ENCODE data around the gene PTTG1. TPM values are rescaled to one million over a fixed set of nuclear protein-coding genes. Genes with fewer than 3 reads are reported as not detected.

PTTG1 gene
- total RNA-seq, 2 donors from 2014 or later = 37.0 to 104 TPM

DNA sequence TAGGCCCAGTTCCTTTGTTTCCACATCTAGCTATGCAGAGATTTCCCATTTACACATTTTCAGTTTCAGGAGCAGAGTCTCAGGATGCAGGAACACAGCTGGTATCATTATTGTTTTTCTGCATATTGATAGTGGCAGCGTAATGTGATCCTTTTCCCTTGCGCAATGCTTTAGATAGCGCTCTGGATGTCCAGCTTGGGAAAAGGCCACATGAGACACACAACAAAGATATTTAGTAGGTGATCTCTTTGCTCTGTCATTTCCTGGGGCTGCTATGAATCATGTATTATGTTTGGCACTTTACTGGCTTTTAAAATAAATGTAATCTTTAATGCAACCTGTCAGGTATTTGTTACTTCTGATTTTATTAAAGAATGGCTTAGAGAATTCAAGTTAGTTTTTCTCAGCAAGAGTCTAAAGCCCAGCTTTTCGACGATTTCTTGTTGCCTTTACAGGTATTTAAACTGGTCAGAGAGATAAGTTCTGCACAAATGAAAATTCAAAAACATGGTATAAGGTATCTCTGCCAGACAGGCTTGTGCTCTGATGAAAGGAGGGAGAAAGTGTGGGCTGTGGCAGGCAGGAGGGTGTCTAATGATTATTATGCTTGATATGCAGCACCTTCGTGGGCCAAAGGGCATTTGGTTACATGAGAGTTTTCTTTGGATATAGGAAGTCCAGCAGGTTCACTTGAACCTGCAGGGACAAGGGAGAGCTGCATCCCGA lies 42.2 kb downstream of the PTTG1 start:
- no peaks in the 10 kb centered on the region for H3K36me3 ChIP-seq
- no peaks in the 10 kb centered on the region for H3K27me3 ChIP-seq
- no peak overlapping the region for H3K27ac ChIP-seq
- peaks cover 6% of the 10 kb centered on the region for H3K4me1 ChIP-seq
- H3K4me3 ChIP-seq = no peak overlapping the region
- DNase-seq = no peak
- no peaks in the 10 kb centered on the region for H3K9me3 ChIP-seq
- TF ChIP-seq, protein P1, sequence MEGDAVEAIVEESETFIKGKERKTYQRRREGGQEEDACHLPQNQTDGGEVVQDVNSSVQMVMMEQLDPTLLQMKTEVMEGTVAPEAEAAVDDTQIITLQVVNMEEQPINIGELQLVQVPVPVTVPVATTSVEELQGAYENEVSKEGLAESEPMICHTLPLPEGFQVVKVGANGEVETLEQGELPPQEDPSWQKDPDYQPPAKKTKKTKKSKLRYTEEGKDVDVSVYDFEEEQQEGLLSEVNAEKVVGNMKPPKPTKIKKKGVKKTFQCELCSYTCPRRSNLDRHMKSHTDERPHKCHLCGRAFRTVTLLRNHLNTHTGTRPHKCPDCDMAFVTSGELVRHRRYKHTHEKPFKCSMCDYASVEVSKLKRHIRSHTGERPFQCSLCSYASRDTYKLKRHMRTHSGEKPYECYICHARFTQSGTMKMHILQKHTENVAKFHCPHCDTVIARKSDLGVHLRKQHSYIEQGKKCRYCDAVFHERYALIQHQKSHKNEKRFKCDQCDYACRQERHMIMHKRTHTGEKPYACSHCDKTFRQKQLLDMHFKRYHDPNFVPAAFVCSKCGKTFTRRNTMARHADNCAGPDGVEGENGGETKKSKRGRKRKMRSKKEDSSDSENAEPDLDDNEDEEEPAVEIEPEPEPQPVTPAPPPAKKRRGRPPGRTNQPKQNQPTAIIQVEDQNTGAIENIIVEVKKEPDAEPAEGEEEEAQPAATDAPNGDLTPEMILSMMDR (IDR thresholded peaks at IDR 0.05) = no peak
- no peak overlapping the region for H3K9ac ChIP-seq (ENCODE audit: low read depth in 2 of 2, low read length in 2 of 2)
- intact Hi-C loops (cut with DNase I) = no loop called here

DNA sequence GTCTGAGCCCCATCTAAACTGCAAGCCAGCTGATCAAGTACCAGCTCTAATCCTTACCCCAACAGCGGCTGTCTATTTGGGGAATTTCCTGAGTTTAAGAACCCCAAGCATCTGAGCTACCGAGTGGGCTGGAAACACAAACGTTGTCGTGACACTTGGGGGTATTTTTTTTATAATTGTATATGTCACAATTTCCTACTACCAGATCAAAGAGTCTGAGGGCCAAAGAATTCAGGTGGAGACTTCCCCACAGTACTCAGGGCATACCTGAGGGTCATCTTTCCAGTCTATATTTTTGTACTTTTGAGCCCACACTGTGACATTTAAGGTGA lies 42.8 kb downstream of the PTTG1 start:
- TF ChIP-seq, protein P1 (IDR thresholded peaks at IDR 0.05) = no peak
- no peak overlapping the region for H3K4me3 ChIP-seq
- intact Hi-C loops (cut with DNase I) = no loop called here
- peaks cover 6% of the 10 kb centered on the region for H3K4me1 ChIP-seq
- H3K27me3 ChIP-seq = no peaks in the 10 kb centered on the region
- no peaks in the 10 kb centered on the region for H3K9me3 ChIP-seq
- H3K27ac ChIP-seq = no peak overlapping the region
- no peak overlapping the region for H3K9ac ChIP-seq (ENCODE audit: low read depth in 2 of 2, low read length in 2 of 2)
- DNase-seq = no peak
- no peaks in the 10 kb centered on the region for H3K36me3 ChIP-seq

DNA sequence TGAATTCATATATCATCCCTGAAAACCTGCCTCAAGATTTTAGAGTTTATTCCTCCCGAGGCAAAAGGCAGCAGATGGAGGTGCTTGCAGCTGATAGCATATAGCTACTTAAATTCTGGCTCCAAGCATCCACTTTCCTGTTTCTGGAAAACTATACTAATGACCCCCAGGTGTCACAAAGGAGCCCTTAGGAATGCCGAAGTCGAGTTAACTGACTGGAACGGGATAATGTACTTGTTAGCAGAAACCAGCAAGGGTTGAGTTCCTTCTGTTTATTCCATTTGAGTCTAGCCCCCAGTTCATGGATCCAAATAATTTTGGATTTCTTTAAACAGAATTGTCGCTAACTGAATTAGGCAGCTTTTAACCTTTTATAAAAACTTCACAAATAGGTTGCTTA lies 44.5 kb downstream of the PTTG1 start:
- Histone ChIP-seq H3K4me1 (peaks cover 6% of the 10 kb centered on the region), H3K9ac (ENCODE audit: low read depth in 2 of 2, low read length in 2 of 2) (no peak overlapping the region), H3K27me3 (no peaks in the 10 kb centered on the region), H3K9me3 (no peaks in the 10 kb centered on the region), H3K4me3 (no peak overlapping the region), H3K27ac (no peak overlapping the region), H3K36me3 (no peaks in the 10 kb centered on the region)
- intact Hi-C loops (cut with DNase I) = no loop called here
- DNase-seq = no peak
- TF ChIP-seq, protein P1 (IDR thresholded peaks at IDR 0.05) = no peak

DNA sequence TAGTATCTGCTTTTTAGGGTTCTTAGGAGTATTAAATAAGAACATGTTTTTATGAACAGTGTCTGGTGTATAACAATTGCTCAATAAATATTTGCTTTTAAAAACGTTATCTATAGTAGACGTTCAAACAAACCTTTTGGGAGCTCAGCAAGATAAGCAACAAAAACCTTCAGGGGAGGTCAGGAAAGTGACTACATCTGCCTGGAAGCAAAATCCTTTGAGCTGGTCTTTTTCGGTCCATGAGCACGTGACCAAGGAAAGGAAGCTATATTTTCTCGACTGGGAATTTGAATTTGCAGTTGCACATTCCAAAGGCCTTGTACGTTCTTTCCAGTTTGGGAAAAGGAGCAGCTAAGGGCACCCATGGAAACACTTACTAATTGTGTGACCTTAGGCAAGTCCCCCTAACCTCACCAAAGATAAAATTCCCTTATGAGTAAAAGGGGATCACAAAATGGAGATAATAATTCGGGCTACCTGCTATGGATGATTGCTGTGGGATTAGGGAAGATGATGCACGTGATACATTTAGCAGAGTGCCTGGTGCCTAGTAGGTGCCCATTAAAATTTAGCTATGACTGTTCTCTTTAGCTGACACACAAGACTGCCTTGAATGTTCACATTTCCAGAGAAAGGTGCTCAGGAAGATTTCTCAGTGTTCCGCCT lies 45.4 kb downstream of the PTTG1 start:
- no peak overlapping the region for H3K9ac ChIP-seq (ENCODE audit: low read depth in 2 of 2, low read length in 2 of 2)
- TF ChIP-seq, protein P1 (IDR thresholded peaks at IDR 0.05) = no peak
- no peak for DNase-seq
- H3K4me3 ChIP-seq = peak overlapping the region; percentile 30
- H3K27me3 ChIP-seq = no peaks in the 10 kb centered on the region
- peaks cover 10% of the 10 kb centered on the region for H3K4me1 ChIP-seq
- peak overlapping the region; percentile 73 for H3K27ac ChIP-seq
- H3K36me3 ChIP-seq = no peaks in the 10 kb centered on the region
- no peaks in the 10 kb centered on the region for H3K9me3 ChIP-seq
- intact Hi-C loops (cut with DNase I) = no loop called here

DNA sequence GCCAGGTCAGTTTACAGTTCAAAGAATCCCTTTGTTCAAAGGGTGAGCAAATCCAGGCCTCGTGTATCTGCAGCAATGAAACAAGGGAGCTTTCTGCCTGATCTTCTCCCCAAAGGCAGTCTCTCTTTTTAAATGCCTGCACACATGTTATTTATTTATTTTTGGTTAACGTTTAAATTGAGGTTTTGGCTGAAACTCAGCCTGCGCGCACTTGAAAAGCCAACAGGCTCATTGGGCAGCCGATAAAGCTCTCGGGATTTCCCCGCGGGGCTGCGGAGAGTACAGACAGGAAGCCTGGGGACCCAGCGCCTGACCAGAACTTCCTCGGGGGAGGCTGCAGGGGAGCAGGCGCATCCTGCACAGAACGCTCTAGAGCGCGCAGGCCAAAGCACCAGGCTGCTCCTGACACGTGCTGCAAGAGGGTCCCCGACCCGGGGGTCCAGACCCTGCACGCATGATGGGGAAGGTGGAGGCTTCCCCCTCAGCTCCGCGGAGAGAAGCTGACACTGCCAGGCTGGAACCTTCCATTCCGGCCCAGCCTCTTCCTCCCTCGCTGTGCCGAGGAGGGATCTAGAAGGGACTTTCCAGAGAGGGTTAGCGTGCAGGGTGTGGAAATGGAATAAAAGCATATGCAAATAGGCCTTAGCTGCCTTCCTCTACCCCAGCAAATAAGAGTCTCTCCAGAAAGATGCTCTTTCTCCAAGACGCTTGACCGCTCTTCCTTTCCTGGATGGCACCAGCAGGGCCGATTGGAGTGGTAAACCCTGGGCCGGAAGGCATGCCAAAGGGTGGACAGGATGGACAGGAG lies 46.1 kb downstream of the PTTG1 start:
- peak; percentile 89 for DNase-seq
- Histone ChIP-seq H3K4me1 (peaks cover 11% of the 10 kb centered on the region), H3K27ac (peak overlapping the region; percentile 73), H3K4me3 (peak overlapping the region; percentile 30), H3K9ac (ENCODE audit: low read depth in 2 of 2, low read length in 2 of 2) (peak overlapping the region in 1 of 2 donors; percentile 49), H3K27me3 (no peaks in the 10 kb centered on the region), H3K36me3 (no peaks in the 10 kb centered on the region), H3K9me3 (no peaks in the 10 kb centered on the region)
- intact Hi-C loops (cut with DNase I) = no loop called here
- TF ChIP-seq, protein P1 (IDR thresholded peaks at IDR 0.05) = no peak

Measured in colonic mucosa (tissue), 4 donors.